ENCODE measurements around the gene VRK3. TPM values are rescaled to one million over a fixed set of nuclear protein-coding genes. Genes with fewer than 3 reads are reported as not detected.

The VRK3 gene
- total RNA-seq, 2 donors from 2014 or later = 27.5 to 33.4 TPM

GRCh38 chr19:50050406-50051227 lies 25.4 kb upstream of the VRK3 start:
- peaks cover 17% of the 10 kb centered on the region for H3K9me3 ChIP-seq
- peaks cover 0 to 6% of the 10 kb centered on the region in 2 donors for H3K4me1 ChIP-seq (ENCODE audit: control insufficient read depth in 1 of 2, low read depth in 2 of 2)
- H3K27me3 ChIP-seq (replicated peaks; ENCODE audit: insufficient read depth) = no peaks in the 10 kb centered on the region
- TF ChIP-seq CTCF (IDR thresholded peaks at IDR 0.05) = no peak
- H3K4me3 ChIP-seq = peak overlapping the region; percentile 74
- peak; percentile 87 for DNase-seq (ENCODE audit: low spot score)
- peaks cover 9% of the 10 kb centered on the region for H3K36me3 ChIP-seq
- peak overlapping the region; percentile 58 to 70 for H3K27ac ChIP-seq
- peak; percentile 43 for ATAC-seq (ENCODE audit: insufficient number of reproducible peaks, low FRiP score, low read depth)

- Histone ChIP-seq H3K27me3 (replicated peaks; ENCODE audit: insufficient read depth) (no peaks in the 10 kb centered on the region), H3K4me1 (ENCODE audit: control insufficient read depth in 1 of 2, low read depth in 2 of 2) (peaks cover 0 to 6% of the 10 kb centered on the region in 2 donors), H3K36me3 (peaks cover 34% of the 10 kb centered on the region), H3K9me3 (peaks cover 35% of the 10 kb centered on the region), H3K27ac (no peak overlapping the region), H3K4me3 (no peak overlapping the region)
- no peak for ATAC-seq (ENCODE audit: insufficient number of reproducible peaks, low FRiP score, low read depth)
- DNase-seq (ENCODE audit: low spot score) = no peak
- TF ChIP-seq CTCF (IDR thresholded peaks at IDR 0.05) = no peak
Measured at GRCh38 chr19:50047671-50048070, 22.5 kb upstream of the VRK3 start.

- TF ChIP-seq CTCF (IDR thresholded peaks at IDR 0.05) = peak; percentile 66
- Histone ChIP-seq H3K27me3 (replicated peaks; ENCODE audit: insufficient read depth) (no peaks in the 10 kb centered on the region), H3K4me3 (no peak overlapping the region), H3K9me3 (peaks cover 35% of the 10 kb centered on the region), H3K36me3 (peaks cover 42% of the 10 kb centered on the region), H3K4me1 (ENCODE audit: control insufficient read depth in 1 of 2, low read depth in 2 of 2) (peaks cover 0 to 6% of the 10 kb centered on the region in 2 donors), H3K27ac (no peak overlapping the region)
- ATAC-seq (ENCODE audit: insufficient number of reproducible peaks, low FRiP score, low read depth) = no peak
- peak; percentile 43 for DNase-seq (ENCODE audit: low spot score)
Measured at GRCh38 chr19:50046649-50047503, 21.7 kb upstream of the VRK3 start.

- peaks cover 58% of the 10 kb centered on the region for H3K36me3 ChIP-seq
- TF ChIP-seq CTCF (IDR thresholded peaks at IDR 0.05) = no peak
- no peaks in the 10 kb centered on the region for H3K27me3 ChIP-seq (replicated peaks; ENCODE audit: insufficient read depth)
- peak overlapping the region; percentile 15 for H3K4me3 ChIP-seq
- peaks cover 35% of the 10 kb centered on the region for H3K9me3 ChIP-seq
- ATAC-seq (ENCODE audit: insufficient number of reproducible peaks, low FRiP score, low read depth) = no peak
- no peaks in the 10 kb centered on the region for H3K4me1 ChIP-seq (ENCODE audit: control insufficient read depth in 1 of 2, low read depth in 2 of 2)
- no peak for DNase-seq (ENCODE audit: low spot score)
- no peak overlapping the region for H3K27ac ChIP-seq
Measured at GRCh38 chr19:50044922-50045321, 19.8 kb upstream of the VRK3 start.

GRCh38 chr19:50043967-50044366 lies 18.8 kb upstream of the VRK3 start:
- Histone ChIP-seq H3K9me3 (peaks cover 35% of the 10 kb centered on the region), H3K27ac (no peak overlapping the region), H3K36me3 (peaks cover 68% of the 10 kb centered on the region), H3K27me3 (replicated peaks; ENCODE audit: insufficient read depth) (no peaks in the 10 kb centered on the region), H3K4me3 (no peak overlapping the region), H3K4me1 (ENCODE audit: control insufficient read depth in 1 of 2, low read depth in 2 of 2) (no peaks in the 10 kb centered on the region)
- no peak for DNase-seq (ENCODE audit: low spot score)
- no peak for ATAC-seq (ENCODE audit: insufficient number of reproducible peaks, low FRiP score, low read depth)
- TF ChIP-seq CTCF (IDR thresholded peaks at IDR 0.05) = no peak
